ENCODE data around the gene TDRD7. TPM values are rescaled to one million over a fixed set of nuclear protein-coding genes. Genes with fewer than 3 reads are reported as not detected.
A peak's percentile ranks its signal among the peaks of the same experiment; 100 is the strongest.

TDRD7 gene
- total and polyA plus RNA-seq, 9 donors, result 7.4 to 15.6 (median 9.8) TPM

DNA sequence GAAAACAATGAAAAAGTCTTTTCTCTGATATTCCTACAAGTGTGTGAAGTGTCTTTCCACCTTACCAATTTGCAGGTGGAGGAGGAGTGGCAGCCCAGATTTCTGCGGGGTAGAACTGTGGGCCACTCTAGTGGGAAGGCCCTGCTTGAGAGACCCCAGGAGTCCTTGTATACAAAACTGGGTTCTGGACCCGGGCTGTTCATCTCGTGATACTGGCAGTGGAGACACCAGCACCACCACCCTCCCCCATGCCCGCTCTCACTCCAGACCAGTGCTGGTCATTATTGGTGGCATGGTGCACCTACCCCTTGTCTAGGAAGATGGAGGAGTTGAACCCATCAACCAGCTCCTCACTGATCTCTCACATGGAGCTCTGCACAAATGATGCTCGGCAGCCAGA is 16.2 kb upstream of the TDRD7 start:
- Histone ChIP-seq H3K36me3 (no peaks in the 10 kb centered on the region), H3K4me3 (no peak overlapping the region), H3K9me3 (no peaks in the 10 kb centered on the region), H3K4me1 (ENCODE audit: insufficient read depth) (no peaks in the 10 kb centered on the region), H3K27ac (no peak overlapping the region), H3K27me3 (no peaks in the 10 kb centered on the region)
- DNase-seq, result no peak
- 88 to 96% (median 93%) methylated on average over 5 of the region's 5 CpGs for WGBS, 3 donors
- intact Hi-C loops (cut with DNase I), result no loop called here
- TF ChIP-seq POLR2A (IDR thresholded peaks at IDR 0.05), result no peak
- TF ChIP-seq EP300 (IDR thresholded peaks at IDR 0.05), result no peak
- TF ChIP-seq, protein P1, sequence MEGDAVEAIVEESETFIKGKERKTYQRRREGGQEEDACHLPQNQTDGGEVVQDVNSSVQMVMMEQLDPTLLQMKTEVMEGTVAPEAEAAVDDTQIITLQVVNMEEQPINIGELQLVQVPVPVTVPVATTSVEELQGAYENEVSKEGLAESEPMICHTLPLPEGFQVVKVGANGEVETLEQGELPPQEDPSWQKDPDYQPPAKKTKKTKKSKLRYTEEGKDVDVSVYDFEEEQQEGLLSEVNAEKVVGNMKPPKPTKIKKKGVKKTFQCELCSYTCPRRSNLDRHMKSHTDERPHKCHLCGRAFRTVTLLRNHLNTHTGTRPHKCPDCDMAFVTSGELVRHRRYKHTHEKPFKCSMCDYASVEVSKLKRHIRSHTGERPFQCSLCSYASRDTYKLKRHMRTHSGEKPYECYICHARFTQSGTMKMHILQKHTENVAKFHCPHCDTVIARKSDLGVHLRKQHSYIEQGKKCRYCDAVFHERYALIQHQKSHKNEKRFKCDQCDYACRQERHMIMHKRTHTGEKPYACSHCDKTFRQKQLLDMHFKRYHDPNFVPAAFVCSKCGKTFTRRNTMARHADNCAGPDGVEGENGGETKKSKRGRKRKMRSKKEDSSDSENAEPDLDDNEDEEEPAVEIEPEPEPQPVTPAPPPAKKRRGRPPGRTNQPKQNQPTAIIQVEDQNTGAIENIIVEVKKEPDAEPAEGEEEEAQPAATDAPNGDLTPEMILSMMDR (IDR thresholded peaks at IDR 0.05), result no peak

- whole genome bisulfite sequencing, 3 donors, result 73 to 80% (median 78%) methylated on average over 7 of the region's 7 CpGs
- H3K27me3 ChIP-seq, result no peaks in the 10 kb centered on the region
- no peak overlapping the region for H3K27ac ChIP-seq
- no peak for TF ChIP-seq EP300 (IDR thresholded peaks at IDR 0.05)
- TF ChIP-seq, protein P1 (IDR thresholded peaks at IDR 0.05), result no peak
- TF ChIP-seq POLR2A (IDR thresholded peaks at IDR 0.05), result no peak
- no peak for DNase-seq
- no peaks in the 10 kb centered on the region for H3K4me1 ChIP-seq (ENCODE audit: insufficient read depth)
- H3K36me3 ChIP-seq, result no peaks in the 10 kb centered on the region
- H3K9me3 ChIP-seq, result no peaks in the 10 kb centered on the region
- intact Hi-C loops (cut with DNase I), result no loop called here
- no peak overlapping the region for H3K4me3 ChIP-seq
These were observed 15.6 kb upstream of the TDRD7 start for GRCh38 chr9:97396256-97396655.

DNA sequence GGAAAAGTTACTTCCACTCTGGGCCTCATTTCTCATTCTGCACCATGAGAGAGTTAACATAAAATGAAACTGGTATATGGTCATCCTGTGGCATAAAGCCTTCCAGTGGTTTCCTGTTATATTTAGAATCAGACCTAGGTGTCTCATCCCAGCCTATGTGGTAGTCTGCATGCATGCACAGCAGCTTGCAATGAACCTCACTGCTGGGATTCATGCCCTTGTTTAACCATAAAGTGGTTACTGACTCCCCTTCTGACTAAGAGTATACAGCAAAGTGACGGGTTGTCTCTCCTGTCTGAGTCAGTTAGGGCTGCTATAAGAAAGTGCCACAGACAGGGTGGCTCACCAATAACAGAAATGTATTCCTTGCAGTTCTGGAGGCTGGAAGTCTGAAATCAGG is 14.7 kb upstream of the TDRD7 start:
- WGBS, 3 donors, result 73 to 85% (median 80%) methylated on average over 1 of the region's 1 CpG
- no peaks in the 10 kb centered on the region for H3K4me1 ChIP-seq (ENCODE audit: insufficient read depth)
- no peaks in the 10 kb centered on the region for H3K9me3 ChIP-seq
- H3K27me3 ChIP-seq, result no peaks in the 10 kb centered on the region
- DNase-seq, result no peak
- no peak overlapping the region for H3K27ac ChIP-seq
- H3K4me3 ChIP-seq, result no peak overlapping the region
- H3K36me3 ChIP-seq, result no peaks in the 10 kb centered on the region
- intact Hi-C loops (cut with DNase I), result no loop called here
- TF ChIP-seq, protein P1 (IDR thresholded peaks at IDR 0.05), result no peak
- no peak for TF ChIP-seq EP300 (IDR thresholded peaks at IDR 0.05)
- no peak for TF ChIP-seq POLR2A (IDR thresholded peaks at IDR 0.05)

DNA sequence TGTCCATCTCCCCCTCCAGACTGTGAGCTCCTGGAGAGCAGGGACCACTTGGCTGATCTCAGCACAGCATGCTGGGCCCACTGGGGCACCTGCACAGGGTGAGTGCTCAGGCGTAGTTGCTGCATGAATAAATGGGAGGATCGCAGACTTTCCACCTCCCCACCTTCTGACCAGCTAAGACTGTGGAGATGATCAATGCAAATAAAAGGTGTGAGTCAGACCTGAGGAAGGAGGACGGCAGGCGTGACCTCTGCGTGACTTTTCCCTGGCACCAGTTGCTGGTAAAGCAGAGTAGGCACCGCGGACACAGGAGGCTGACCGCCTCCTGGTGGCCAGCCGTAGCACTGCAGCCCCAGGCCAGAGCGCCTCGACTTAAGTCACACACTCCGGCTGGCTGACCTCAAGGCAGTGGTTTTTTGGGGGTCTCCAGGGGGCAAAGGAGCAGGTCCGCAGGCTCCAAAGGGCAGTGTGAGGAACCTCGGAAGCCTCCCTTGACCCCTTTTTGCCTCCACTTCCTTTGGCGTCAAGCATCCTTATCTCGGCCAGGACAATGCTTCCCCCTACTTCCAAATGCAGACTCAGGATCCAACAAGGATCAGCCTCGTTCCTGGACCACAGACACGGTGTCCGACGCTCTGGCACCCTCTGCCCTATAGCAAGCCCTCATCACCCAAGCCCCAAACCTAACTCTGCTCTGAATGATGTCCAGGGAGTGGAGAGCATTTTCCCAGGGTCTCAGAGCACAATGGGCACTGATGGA is 12.7 kb upstream of the TDRD7 start:
- TF ChIP-seq, protein P1 (IDR thresholded peaks at IDR 0.05), result peak in 2 of 3 donors; percentile 11 to 12
- TF ChIP-seq POLR2A (IDR thresholded peaks at IDR 0.05) (no peak), EP300 (IDR thresholded peaks at IDR 0.05) (no peak)
- intact Hi-C loops (cut with DNase I), result no loop called here
- H3K36me3 ChIP-seq, result no peaks in the 10 kb centered on the region
- H3K27ac ChIP-seq, result no peak overlapping the region
- no peaks in the 10 kb centered on the region for H3K4me1 ChIP-seq (ENCODE audit: insufficient read depth)
- no peak overlapping the region for H3K4me3 ChIP-seq
- H3K27me3 ChIP-seq, result no peaks in the 10 kb centered on the region
- DNase-seq, result peak in 1 of 5 donors; percentile 55
- 25 to 34% (median 26%) methylated on average over 20 of the region's 20 CpGs for WGBS, 3 donors
- no peaks in the 10 kb centered on the region for H3K9me3 ChIP-seq
